ENCODE measurements around the gene CAND2. TPM values are rescaled to one million over a fixed set of nuclear protein-coding genes. Genes with fewer than 3 reads are reported as not detected.
A peak's percentile ranks its signal among the peaks of the same experiment; 100 is the strongest.
"Not testable (repeated sequence)": the region's sequence is repeated elsewhere in the genome, so short reads cannot be mapped to it uniquely, and the experiment has no call there.

CAND2 gene
- total RNA-seq, 4 donors from 2014 or later = 1.0 to 1.4 (median 1.3) TPM

- TF ChIP-seq POLR2A (IDR thresholded peaks at IDR 0.05) = no peak
- no peak for TF ChIP-seq CTCF (IDR thresholded peaks at IDR 0.05)
- no peak for TF ChIP-seq EP300 (IDR thresholded peaks at IDR 0.05)
- TF ChIP-seq POLR2AphosphoS5 (IDR thresholded peaks at IDR 0.05) = no peak
- 73% methylated on average over 13 of the region's 13 CpGs for WGBS
- Histone ChIP-seq H3K27me3 (no peaks in the 10 kb centered on the region), H3K4me1 (peaks cover 40% of the 10 kb centered on the region), H3K9me3 (no peaks in the 10 kb centered on the region), H3K4me3 (no peak overlapping the region), H3K36me3 (peaks cover 63% of the 10 kb centered on the region), H3K27ac (no peak overlapping the region)
- no peak for DNase-seq (ENCODE audit: low spot score in 2 of 2)
Observed at GRCh38 chr3:12838179-12838965, 41.9 kb downstream of the CAND2 start.

GRCh38 chr3:12839156-12839946 is 42.9 kb downstream of the CAND2 start:
- Histone ChIP-seq H3K4me3 (peak overlapping the region; percentile 90), H3K27ac (no peak overlapping the region), H3K9me3 (no peaks in the 10 kb centered on the region), H3K27me3 (no peaks in the 10 kb centered on the region), H3K4me1 (peaks cover 40% of the 10 kb centered on the region), H3K36me3 (peaks cover 54% of the 10 kb centered on the region)
- no peak for DNase-seq (ENCODE audit: low spot score in 2 of 2)
- WGBS = 68% methylated on average over 11 of the region's 11 CpGs
- no peak for TF ChIP-seq POLR2AphosphoS5 (IDR thresholded peaks at IDR 0.05)
- TF ChIP-seq EP300 (IDR thresholded peaks at IDR 0.05) = no peak
- TF ChIP-seq CTCF (IDR thresholded peaks at IDR 0.05) = no peak
- no peak for TF ChIP-seq POLR2A (IDR thresholded peaks at IDR 0.05)

DNA sequence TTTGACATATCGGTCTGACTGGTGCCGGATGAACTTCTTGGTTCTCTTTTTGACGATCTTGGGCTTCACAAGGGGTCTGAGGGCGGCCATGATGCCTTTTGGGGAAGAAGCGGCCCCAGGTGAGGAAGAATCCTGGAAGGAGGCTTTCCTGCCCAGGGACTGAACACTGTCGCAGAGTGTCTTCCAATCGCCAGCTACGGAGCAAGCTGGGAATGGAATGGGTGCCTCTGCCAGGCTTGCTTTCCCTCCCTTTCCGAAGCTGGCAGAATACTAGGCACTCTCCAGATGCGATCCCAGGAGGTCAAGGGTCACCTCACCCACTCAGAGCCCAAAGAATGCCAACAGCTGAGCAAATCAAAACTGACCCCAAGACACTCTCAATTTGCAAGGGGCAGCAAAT is 43.7 kb downstream of the CAND2 start:
- not testable (repeated sequence) for H3K27me3 ChIP-seq
- H3K4me3 ChIP-seq = peak overlapping the region; percentile 90
- 51% methylated on average over 10 of the region's 10 CpGs for WGBS

DNA sequence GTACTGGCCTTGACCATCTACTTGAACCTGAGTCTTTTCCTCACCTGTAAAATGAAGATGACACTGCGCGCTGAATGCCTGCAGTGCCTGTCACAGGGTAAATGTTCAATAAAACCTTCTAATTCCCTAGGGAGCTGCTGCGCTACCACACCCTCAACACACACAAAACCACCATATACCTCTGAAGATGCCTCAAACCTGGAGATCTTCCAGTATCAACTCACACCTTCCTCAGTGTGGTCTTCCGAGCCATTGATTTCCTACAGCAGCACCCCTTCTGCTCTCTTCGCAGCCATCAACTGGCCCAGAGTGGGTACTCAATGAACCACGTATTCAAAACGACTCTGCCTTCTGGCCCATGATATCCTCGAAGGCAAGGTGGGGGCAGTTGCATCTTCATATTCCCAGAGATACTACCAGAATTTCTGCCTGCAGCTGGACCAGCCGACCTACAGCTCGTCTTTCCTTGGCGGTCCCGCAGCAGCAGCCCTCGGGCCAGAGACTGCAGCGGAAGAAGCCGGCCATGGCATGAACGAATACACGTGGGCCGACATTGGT is 44.2 kb downstream of the CAND2 start:
- H3K36me3 ChIP-seq = peaks cover 40% of the 10 kb centered on the region
- H3K27ac ChIP-seq = peak overlapping the region; percentile 93
- H3K4me1 ChIP-seq = peaks cover 40% of the 10 kb centered on the region
- no peak for DNase-seq (ENCODE audit: low spot score in 2 of 2)
- TF ChIP-seq POLR2AphosphoS5 (IDR thresholded peaks at IDR 0.05) (no peak), CTCF (IDR thresholded peaks at IDR 0.05) (no peak), EP300 (IDR thresholded peaks at IDR 0.05) (no peak), POLR2A (IDR thresholded peaks at IDR 0.05) (no peak)
- 1% methylated on average over 8 of the region's 18 CpGs for WGBS
- H3K4me3 ChIP-seq = peak overlapping the region; percentile 90
- no peaks in the 10 kb centered on the region for H3K27me3 ChIP-seq
- H3K9me3 ChIP-seq = no peaks in the 10 kb centered on the region

More for the DNA sequence above, 43.7 kb downstream of the CAND2 start:
- H3K4me1 ChIP-seq = peaks cover 40% of the 10 kb centered on the region
- peaks cover 46% of the 10 kb centered on the region for H3K36me3 ChIP-seq
- peak overlapping the region; percentile 93 for H3K27ac ChIP-seq
- not testable (repeated sequence) for H3K9me3 ChIP-seq; DNase-seq (ENCODE audit: low spot score in 2 of 2)

- peak; percentile 94 to 95 for DNase-seq (ENCODE audit: low spot score in 2 of 2)
- Histone ChIP-seq H3K36me3 (peaks cover 34% of the 10 kb centered on the region), H3K9me3 (no peaks in the 10 kb centered on the region), H3K27me3 (no peaks in the 10 kb centered on the region), H3K4me3 (peak within 1 kb of the TSS; percentile 90), H3K27ac (peak within 1 kb of the TSS; percentile 93), H3K4me1 (peaks cover 40% of the 10 kb centered on the region)
- peak; percentile 95 to 99 (median 98) for TF ChIP-seq POLR2AphosphoS5 (IDR thresholded peaks at IDR 0.05)
- no peak for TF ChIP-seq EP300 (IDR thresholded peaks at IDR 0.05)
- TF ChIP-seq CTCF (IDR thresholded peaks at IDR 0.05) = peak; percentile 84 to 85
- TF ChIP-seq POLR2A (IDR thresholded peaks at IDR 0.05) = peak; percentile 84 to 91
- under 1% methylated on average over 23 of the region's 43 CpGs for WGBS
Observed at GRCh38 chr3:12841149-12841969, 44.9 kb downstream of the CAND2 start, which contains the start of gene RPL32. Gene RPL32, minus strand, starts transcription at chr3:12841565. Its CDS starts 1,328 bp downstream, at chr3:12840237.
